Stimulated activated CD8-positive, alpha-beta memory T cell treated with anti-CD3 and anti-CD28 coated beads, Interleukin-7, amount 100 ng/mL, for 1 hour (primary cell): ENCODE data around the gene HSPB7.
"Not testable (repeated sequence)": the region's sequence is repeated elsewhere in the genome, so short reads cannot be mapped to it uniquely, and the experiment has no call there.

Experiments
- DNase-seq, 2 donors: peaks; one replicate each; pipeline ENCODE4 v3.0.0-alpha.2; 2020; ENCODE audit warnings: low read depth in 2 of 2

The HSPB7 gene

GRCh38 chr1:16022393-16022792 lies 4.5 kb upstream of the HSPB7 start:
- DNase-seq: no peak

- no peak for DNase-seq
Observed at GRCh38 chr1:16021681-16022080, 3.8 kb upstream of the HSPB7 start, which contains the start of gene CLCNKA. Gene CLCNKA (plus strand): TSS chr1:16022036. CDS start chr1:16022620, 584 bp downstream.

DNA sequence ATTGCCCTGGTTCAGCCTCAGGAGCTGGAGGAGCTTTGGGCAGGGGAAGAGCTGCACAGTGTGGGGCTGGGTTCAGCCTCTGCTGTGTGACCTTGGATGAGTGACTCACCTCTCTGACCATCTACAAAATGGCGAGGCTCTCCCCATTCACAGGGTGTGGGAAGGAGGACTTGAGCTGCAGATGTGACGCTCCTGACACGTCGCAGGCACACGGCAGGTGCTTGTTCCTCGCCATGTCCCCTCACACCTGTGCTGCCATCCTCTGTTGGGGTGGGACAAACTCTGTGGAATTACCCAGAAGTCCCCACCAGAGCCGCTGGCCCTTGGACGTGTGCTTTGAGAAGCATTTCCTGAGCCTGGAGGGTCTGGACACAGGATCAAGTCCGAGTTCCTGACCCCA lies 3.0 kb upstream of the HSPB7 start:
- DNase-seq: not testable (repeated sequence)

- DNase-seq: no peak
Observed at GRCh38 chr1:16020325-16020724, 2.5 kb upstream of the HSPB7 start.

DNA sequence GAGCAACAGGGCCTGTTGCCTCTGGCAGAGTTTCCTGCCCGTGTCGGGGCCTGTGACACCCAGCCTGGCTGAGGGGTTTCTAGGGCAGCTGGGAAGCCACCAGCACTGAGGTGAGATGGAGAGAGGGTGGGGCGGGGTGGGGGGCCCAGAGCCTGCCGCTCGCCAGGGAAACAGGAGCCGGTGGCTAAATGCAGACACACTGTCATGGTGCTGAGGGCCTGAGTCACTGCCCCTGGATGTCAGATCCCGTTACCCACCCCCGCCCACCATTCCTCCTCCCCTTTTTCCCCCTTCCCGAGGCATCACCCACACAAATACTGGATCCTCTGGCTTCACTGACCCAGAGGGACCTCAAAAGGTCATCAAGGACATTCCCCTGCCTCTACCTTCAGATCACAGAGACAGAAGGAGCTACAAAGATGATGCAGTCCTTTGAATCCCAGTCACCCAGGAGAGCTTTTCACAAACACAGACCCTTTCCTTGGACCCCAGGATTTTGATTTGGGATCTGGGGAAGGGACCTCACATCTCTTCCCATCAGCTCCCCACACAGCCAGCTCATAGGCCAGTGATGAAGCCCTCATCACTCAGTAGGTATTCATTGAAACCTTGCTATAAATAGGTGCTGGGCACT lies 1.9 kb upstream of the HSPB7 start:
- no peak for DNase-seq

DNA sequence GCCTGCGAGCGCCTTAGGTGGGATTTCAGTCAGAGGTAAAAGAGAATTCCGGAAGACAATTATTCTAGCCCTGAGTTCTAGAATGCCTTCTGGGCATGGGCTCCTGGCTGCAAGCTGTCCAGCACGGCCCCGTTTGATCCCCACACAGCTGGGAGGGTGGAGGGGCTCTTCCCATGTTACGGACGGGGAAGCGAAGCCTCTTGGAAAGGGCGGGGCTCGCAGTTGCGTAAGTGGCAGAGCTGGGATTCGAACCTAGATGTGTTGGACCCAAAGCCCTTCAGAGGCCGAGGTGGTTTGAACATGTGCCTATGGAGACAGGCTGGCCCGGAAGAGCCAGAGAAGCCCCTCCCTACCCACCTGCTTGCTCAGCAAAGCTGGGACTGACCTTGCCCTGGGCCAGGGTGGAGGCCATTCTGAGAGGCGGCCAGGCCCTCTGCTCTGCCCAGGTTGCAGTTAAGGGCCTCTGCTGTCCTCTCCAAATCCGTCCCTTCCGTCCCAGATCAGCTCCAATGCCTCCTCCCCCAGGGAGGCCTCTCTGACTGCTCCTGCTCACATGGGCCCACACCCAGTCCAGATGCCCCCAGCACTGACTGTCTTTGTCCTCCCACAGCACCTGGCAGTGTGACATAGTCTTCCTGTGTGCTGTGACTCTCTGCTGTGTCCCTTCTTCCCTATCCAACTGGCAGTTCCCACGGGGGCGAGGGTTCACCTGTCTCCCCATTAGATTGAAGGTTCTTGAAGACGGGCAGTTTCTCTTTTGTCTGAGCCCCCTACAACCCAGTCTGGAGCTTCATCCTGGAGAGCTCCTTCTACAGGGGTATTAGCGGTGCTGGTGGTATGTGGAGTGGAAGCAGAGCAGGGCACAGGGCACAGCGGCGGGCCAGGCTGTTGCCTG lies 1.2 kb upstream of the HSPB7 start:
- DNase-seq: no peak

DNA sequence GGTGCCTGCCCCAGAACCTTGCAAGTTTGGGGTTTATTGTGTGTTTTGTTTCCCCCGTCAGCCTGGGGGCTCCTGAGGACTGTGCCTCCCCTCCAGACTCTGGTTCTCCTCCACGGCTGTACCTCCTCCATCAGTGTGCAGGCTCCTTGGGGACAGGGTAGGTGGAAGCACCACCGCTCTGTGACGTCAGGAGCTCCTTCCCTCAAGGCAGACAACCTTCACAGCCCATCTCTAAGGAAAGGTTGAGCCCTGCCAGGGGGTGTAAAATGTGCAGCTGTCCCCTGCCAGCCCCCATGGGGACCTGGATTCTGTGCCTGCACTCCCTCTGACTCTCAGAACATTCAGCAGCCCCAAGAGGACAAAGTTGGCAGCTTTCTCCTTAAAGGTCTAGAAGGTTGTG lies 465 bp upstream of the HSPB7 start:
- no peak for DNase-seq

GRCh38 chr1:16017076-16017460 lies 775 bp downstream of the HSPB7 start:
- DNase-seq: no peak

DNA sequence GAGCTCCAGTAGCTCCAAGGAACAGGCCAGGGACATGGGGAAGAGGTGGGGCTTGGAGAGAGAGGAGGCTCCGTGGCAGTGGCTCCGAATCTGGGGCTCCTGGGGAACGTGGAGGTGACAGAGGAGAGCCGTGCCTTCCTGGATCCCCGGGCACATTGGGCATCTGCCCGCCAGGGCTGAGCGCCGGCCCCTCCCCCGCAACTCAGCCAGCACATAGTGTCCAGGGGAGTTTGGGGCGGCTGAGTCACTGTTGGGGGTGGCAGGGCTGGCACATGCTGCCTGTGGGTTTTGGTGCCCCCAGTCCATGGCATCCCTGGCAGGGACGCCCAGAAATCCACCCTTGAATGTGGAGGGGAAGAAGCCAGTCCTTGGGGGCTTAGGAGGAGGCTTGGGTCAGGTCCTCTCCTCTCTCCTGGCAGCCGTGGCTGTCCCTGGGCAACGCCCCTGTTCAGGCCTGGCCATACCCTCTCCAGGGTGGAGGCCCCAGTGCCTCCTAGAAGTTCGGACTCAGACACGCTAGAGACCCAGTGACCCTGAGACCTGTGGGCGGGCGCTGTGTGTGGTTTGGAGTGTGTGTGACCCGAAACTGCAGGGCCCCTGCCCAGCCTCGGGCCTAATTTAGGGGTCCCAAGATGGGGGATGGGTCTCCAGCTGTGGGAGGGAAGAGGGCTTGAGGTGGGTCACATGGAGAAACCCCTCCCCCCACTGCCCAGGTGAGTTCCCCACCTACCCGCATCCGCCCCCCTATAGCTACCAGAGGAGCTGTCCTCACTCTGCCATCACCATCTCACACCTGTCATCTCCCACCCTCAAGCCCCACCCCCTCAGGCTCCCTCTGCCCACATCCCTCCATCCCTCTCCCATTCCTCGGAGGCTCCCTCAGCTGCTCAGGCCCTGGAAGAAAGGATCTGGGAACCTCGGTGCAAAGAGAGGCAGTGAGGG lies 1.6 kb downstream of the HSPB7 start:
- DNase-seq: no peak

DNA sequence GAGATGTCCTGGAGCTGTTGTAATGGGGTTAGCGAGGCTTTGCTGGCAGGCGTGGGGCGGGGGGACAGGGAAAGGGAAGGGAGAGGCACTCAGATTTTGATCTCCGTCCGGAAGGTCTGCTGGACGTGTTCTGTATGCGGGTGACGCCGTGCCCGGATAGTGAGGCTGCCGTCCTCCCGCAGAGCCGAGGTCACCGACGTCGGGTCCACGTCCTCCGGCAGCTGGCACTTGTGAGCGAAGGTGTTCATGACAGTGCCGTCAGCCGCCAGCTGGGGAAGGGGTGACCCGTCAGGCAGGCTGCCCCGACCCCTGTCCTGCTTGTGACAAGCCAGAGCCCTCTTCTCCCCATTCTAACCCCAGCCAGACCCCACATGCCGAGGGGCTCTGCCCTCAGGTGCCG lies 2.4 kb downstream of the HSPB7 start:
- DNase-seq: no peak

DNA sequence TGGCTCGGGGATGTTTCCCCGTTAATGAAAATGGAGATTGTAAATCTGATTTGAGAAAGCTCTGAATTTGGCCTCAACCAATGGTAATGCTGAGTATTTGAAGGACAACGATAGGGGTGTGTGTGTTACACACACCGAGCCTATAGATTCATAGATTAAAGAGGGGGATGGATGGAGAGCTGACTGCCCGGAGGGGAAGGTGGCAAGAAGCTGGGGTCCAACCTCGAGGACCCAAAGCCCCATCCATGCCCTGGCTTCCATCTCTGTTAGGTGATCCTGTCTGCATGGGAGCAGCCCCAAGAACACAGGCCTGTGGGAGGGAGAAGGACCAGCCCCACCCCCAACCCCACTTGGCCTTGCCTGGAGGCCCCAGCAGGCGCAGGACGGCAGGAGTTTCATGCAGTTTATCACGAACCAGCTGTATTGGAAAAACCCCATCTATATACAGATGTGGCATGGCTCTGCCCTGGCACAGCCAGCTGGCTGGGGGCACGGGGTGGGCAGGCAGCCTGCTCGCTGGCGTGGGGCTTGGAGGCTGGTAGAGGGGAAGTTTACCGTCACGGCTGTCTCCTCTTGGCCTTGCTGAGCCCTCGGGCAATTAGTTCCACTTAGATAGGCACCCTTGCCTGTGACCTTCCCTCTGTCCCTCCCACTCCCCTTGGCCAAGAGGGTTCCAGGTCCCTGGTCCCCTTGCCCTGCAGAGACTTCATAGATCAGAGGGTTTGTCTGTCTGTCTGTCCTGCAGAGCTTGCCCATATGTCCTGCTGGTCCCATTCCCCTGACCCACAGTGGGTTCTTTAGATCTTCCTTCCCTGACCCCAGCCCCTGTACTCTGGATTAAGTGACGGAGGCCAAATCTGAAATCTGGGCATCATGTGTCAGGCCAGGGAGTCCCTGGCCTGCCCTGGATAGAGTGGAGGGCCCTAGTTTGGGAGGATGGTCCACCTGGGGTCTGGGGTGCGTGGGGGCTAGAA lies 3.0 kb downstream of the HSPB7 start:
- no peak for DNase-seq

- DNase-seq: no peak
Observed at GRCh38 chr1:16013908-16014258, 4.0 kb downstream of the HSPB7 start.

DNA sequence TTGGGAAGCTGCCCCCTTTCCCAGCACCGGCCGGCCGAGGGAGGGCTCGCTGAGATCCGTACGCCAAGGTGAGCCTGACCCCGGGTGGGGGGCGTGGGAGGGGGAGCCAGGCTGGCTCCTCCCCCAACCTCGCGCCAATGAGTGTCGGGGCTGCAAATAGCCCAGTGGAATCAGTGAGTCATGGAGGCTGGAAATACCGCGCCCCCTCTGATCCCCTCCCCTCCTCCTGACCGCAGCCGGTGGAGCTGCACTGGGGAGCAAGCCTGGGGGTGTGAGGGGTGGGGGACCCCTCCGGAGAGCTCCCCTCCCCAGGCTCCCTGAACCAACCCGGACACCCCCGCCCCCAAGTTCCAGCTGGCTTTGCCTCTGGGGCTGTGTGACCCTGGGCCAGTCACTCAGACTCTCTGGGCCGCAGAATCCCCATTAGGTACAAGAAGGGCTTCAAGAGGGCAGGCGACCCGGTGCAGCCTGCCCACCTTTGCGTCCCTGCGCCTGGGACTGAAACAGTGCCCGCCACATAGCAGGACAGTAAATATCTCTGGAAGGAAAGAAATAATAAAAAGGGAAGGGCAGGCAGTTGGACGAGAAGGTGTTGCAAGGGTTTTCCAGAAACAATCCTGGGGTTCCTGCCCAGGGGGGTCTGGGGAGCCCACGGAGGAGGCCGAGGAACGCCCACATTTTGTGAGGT lies 4.5 kb downstream of the HSPB7 start:
- DNase-seq: peak; percentile 20 to 35

GRCh38 chr1:16012590-16013219 lies 5.1 kb downstream of the HSPB7 start:
- no peak for DNase-seq

DNA sequence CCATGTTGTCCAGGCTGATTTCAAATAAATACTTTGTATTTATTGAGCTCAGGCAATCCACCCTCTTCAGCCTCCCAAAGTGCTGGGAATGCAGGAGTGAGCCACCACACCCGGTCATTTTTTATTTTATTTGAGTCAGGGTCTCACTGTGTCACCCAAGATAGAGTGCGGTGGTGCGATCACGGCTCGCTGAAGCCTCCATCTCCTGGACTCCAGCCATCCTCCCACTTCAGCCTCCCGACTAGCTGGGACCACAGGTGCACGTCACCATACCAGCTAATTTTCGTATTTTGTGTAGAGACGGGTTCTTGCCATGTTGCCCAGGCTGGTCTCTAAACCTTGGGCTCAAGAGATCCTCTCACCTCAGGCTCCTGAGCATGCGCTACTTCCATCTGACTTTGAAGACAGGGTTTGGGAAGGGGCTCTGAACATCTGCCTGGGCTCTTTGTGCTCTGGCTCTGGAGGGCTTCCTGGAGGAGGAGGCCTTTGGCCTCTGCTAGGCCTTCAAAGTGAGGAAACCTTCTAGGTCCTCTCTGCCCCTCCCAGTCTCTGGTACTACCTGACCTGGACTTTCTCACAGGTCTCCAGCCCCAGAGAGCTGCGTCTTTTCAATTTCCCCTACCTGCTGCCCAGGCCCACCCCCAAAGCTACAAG lies 5.8 kb downstream of the HSPB7 start:
- DNase-seq: no peak

DNA sequence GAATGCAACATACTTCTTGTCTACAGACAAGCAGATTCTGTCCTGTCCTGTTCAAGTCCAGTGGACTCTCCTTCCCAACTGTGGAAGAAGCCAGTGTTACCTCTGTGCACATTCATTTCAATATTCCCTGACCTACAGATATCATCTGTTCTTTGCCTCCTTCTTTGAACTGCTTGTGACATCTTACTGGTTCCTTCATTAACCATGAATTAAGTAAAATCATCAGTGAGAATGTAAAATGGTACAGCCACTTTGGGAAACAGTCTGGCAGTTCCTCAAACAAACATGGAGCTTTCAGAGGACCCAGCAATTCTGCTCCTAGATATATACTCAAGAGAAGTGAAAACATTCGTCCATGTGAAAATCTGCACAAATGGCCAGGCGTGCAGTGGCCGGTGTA lies 7.0 kb downstream of the HSPB7 start:
- DNase-seq: no peak

DNA sequence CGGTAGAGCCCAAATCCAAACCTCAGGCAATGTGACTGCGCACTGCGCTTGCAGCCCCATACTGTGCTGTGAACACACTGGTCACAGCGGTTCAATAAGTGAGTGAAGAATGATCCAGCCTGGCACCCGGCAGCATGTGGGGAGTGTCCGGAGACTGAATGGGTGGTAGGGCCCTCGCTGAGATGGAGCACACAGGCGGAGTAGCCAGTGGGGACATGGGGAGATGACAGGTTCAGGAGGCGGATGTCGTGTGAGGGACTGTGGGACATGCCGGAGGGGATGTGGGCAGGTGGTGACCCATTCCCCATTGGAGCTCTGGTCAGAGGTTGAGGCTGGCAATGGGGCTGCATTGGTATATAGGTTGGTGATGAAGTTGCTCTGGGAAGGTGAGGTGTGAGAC lies 8.2 kb downstream of the HSPB7 start:
- DNase-seq: no peak

DNA sequence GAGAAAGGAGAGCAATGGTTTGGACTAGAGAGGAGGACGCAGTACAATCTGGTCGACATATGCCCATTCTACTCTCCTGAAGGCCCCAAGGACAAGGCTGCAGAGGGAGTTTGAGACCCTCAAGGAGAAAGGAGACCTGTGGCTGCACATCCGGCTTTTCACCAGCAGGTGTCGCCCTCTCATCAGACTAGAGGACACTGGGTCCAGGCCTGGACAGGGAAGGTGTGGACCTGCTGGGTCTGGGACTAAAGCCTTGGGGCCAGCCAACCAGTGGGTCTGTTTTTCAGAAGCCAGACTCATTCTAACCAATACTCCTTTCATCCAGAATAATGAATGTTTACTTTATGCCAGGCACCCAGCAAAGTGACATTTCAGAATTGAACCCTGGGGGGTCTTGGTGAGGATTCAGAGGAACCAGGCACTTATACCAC lies 8.8 kb downstream of the HSPB7 start:
- DNase-seq: peak; percentile 52 to 68

DNA sequence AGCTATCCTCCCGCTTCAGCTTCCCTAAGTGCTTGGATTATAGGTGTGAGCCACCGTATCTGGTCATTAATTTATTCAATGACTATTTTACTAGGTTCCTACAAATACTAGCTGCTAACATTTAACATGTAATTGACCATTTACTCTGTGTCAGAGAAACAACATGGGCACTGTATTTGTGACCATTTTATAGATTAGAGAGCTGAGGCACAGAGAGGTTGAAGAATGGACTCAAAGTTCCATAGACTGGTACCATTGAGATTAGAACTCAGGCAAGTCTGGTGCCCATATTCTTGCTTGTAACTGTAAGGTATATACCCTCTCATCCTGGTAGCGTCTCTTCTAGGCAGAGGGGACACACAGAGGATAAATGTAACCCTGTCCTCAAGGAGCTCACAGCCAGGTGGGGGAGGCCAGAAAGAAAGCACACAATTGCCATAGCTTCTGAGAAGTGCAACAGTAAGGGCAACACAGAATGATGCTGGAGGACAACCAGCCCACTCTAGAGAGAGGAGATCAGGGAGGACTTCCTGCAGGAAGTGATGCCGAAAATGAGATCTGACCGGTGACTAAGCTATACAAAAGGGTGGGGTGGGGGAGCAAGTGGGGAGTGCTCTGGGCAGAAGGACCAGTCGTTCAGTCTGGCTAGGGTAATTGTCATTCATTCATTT lies 10.0 kb downstream of the HSPB7 start:
- DNase-seq: no peak
